Neural cell (in vitro differentiated cells): ENCODE data around the gene PKNOX2. TPM values are rescaled to one million over a fixed set of nuclear protein-coding genes. Genes with fewer than 3 reads are reported as not detected.
A peak's percentile ranks its signal among the peaks of the same experiment; 100 is the strongest.

ENCODE experiments used
- H2AFZ ChIP-seq: fragments of 200-600, 300-800 bp; sonication (generic), shearing (Covaris generic); 2 replicates; pipeline ENCODE4 v1.6.0; 2014; ENCODE audit warnings: low read depth, mild to moderate bottlenecking, antibody characterized with exemption, low read length, moderate library complexity
- H3F3A ChIP-seq: fragments of 200-600 bp; shearing (Covaris generic); 2 replicates; pipeline ENCODE4 v1.6.1; 2016; ENCODE audit warnings: mild to moderate bottlenecking, moderate library complexity, mixed read lengths, antibody characterized with exemption, low read length; ENCODE audit not compliant: insufficient read depth, poor library complexity, severe bottlenecking
- H3K27ac ChIP-seq: fragments of 200-600, 300-800 bp; sonication (generic), shearing (Covaris generic); 2 replicates; pipeline ENCODE4 v1.5.1; 2014; ENCODE audit warnings: mild to moderate bottlenecking, low read length, moderate library complexity
- H3K27me3 ChIP-seq: fragments of 300-800, 200-600 bp; sonication (generic), shearing (Covaris generic); 2 replicates; pipeline ENCODE4 v1.6.0; 2014; ENCODE audit warnings: mild to moderate bottlenecking, low read depth, low read length, moderate library complexity; ENCODE audit not compliant: insufficient read depth
- H3K36me3 ChIP-seq: fragments of 300-800, 200-600 bp; sonication (generic), shearing (Covaris generic); 2 replicates; pipeline ENCODE4 v1.5.1; 2014; ENCODE audit warnings: mild to moderate bottlenecking, antibody characterized with exemption, low read length, moderate library complexity; ENCODE audit not compliant: insufficient read depth
- H3K4me2 ChIP-seq: fragments of 300-800, 200-600 bp; sonication (generic), shearing (Covaris generic); 2 replicates; pipeline ENCODE4 v1.6.0; 2014; ENCODE audit warnings: mild to moderate bottlenecking, low read length
- H3K4me3 ChIP-seq: fragments of 300-800, 200-600 bp; sonication (generic), shearing (Covaris generic); 2 replicates; pipeline ENCODE4 v1.5.1; 2014; ENCODE audit warnings: mild to moderate bottlenecking, low read length, moderate library complexity
- H3K79me2 ChIP-seq: fragments of 200-600 bp; shearing (Covaris generic); replicated peaks from 2 replicates; pipeline ENCODE4 v1.6.0; 2014; ENCODE audit warnings: mild to moderate bottlenecking, low read length, moderate library complexity; ENCODE audit not compliant: insufficient read depth
- H3K9ac ChIP-seq: fragments of 300-800, 200-600 bp; sonication (generic), shearing (Covaris generic); 2 replicates; pipeline ENCODE4 v1.6.1; 2016; ENCODE audit warnings: mild to moderate bottlenecking, low read length, mixed read lengths
- H3K9me2 ChIP-seq: fragments of 200-600 bp; shearing (Covaris generic); 2 replicates; pipeline ENCODE4 v1.6.1; 2016; ENCODE audit warnings: mild to moderate bottlenecking, low read length, mixed read lengths; ENCODE audit not compliant: insufficient read depth
- H3K9me3 ChIP-seq: fragments of 200-600, 300-800 bp; sonication (generic), shearing (Covaris generic); 2 replicates; pipeline ENCODE4 v1.6.1; 2016; ENCODE audit warnings: mild to moderate bottlenecking, mixed run types, low read length, moderate library complexity, mixed read lengths
- H4K20me1 ChIP-seq: fragments of 200-600 bp; shearing (Covaris generic); 2 replicates; pipeline ENCODE4 v1.6.1; 2016; ENCODE audit warnings: mild to moderate bottlenecking, mixed run types; ENCODE audit not compliant: insufficient read depth
- EP300 ChIP-seq: fragments of 450-650 bp; conservative IDR thresholded peaks from 2 replicates; pipeline ENCODE4 v1.6.1; 2014; ENCODE audit warnings: antibody characterized with exemption, mild to moderate bottlenecking, moderate library complexity; ENCODE audit not compliant: poor library complexity, severe bottlenecking
- EZH2 ChIP-seq: fragments of 200-600, 300-800 bp; shearing (Covaris generic), sonication (generic); IDR thresholded peaks from 2 replicates; pipeline ENCODE4 v1.6.1; 2014; ENCODE audit warnings: antibody characterized with exemption, low read length, borderline replicate concordance, mild to moderate bottlenecking; ENCODE audit not compliant: insufficient read depth, poor library complexity, severe bottlenecking
- MXI1 ChIP-seq: fragments of 450-650 bp; conservative IDR thresholded peaks from 2 replicates; pipeline ENCODE4 v1.6.1; 2014; ENCODE audit warnings: antibody characterized with exemption, mild to moderate bottlenecking; ENCODE audit not compliant: poor library complexity, severe bottlenecking
- POLR2AphosphoS5 ChIP-seq: IDR thresholded peaks from 2 replicates; pipeline ENCODE4 v1.6.1; 2012
- RAD21 ChIP-seq: fragments of 450-650 bp; conservative IDR thresholded peaks from 2 replicates; pipeline ENCODE4 v1.6.1; 2014; ENCODE audit warnings: antibody characterized with exemption, mild to moderate bottlenecking, moderate library complexity
- SMC3 ChIP-seq: fragments of 450-650 bp; conservative IDR thresholded peaks from 2 replicates; pipeline ENCODE4 v1.6.1; 2014; ENCODE audit warnings: antibody characterized with exemption, mild to moderate bottlenecking, moderate library complexity; ENCODE audit not compliant: poor library complexity
- TAF1 ChIP-seq: IDR thresholded peaks from 2 replicates; pipeline ENCODE4 v1.6.1; 2012; ENCODE audit warnings: low read depth
- polyA plus RNA-seq: library from polyadenylated mRNA; depleted of rRNA; stranded (reverse); fragments of >200 nt; gene quantifications from 2 replicates; pipeline ENCODE4 v1.2.3, GENCODE V29; 2014
- TF ChIP-seq, protein P1 (sequence below): fragments of 450-650 bp; IDR thresholded peaks from 2 replicates; pipeline ENCODE4 v1.5.1; 2014; ENCODE audit warnings: antibody characterized with exemption, mild to moderate bottlenecking, moderate library complexity; ENCODE audit not compliant: poor library complexity, severe bottlenecking
- TF ChIP-seq, protein P2 (sequence below): IDR thresholded peaks from 2 replicates; pipeline ENCODE4 v1.6.1; 2012; ENCODE audit warnings: borderline replicate concordance

PKNOX2 gene
- polyA plus RNA-seq, 1 donor from 2014 or later = 0.99 TPM

DNA sequence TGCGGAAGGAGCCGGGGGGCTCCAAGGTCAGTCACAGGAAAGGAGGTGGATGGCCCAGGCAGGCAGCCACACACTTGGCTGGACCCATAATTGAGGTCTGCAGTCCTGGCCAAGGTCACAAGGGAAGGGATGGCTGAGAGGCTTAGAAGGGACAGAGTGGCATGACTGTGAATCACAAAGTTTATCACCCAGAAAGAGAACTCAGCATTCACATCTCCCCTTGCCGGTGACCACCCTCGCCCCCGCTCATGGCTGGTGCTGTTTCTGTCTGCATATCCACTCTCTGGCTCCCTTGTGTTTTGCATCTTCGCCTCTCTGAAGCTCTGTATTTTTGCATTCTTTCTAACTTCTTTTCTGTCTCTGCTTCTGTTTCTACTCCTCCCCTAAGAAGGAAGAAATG, 214.0 kb downstream of the PKNOX2 start:
- Histone ChIP-seq H3K4me3 (no peak overlapping the region), H3K27me3 (no peaks in the 10 kb centered on the region), H4K20me1 (no peaks in the 10 kb centered on the region), H3K79me2 (no peaks in the 10 kb centered on the region), H3K9ac (no peak overlapping the region), H3F3A (peaks cover 4% of the 10 kb centered on the region), H2AFZ (no peak overlapping the region), H3K9me2 (no peaks in the 10 kb centered on the region), H3K27ac (no peak overlapping the region), H3K36me3 (no peaks in the 10 kb centered on the region), H3K4me2 (no peak overlapping the region), H3K9me3 (no peaks in the 10 kb centered on the region)
- TF ChIP-seq EP300 (no peak), EZH2 (no peak), RAD21 (no peak), MXI1 (no peak), SMC3 (no peak), TAF1 (no peak), POLR2AphosphoS5 (no peak)
- TF ChIP-seq, protein P1, sequence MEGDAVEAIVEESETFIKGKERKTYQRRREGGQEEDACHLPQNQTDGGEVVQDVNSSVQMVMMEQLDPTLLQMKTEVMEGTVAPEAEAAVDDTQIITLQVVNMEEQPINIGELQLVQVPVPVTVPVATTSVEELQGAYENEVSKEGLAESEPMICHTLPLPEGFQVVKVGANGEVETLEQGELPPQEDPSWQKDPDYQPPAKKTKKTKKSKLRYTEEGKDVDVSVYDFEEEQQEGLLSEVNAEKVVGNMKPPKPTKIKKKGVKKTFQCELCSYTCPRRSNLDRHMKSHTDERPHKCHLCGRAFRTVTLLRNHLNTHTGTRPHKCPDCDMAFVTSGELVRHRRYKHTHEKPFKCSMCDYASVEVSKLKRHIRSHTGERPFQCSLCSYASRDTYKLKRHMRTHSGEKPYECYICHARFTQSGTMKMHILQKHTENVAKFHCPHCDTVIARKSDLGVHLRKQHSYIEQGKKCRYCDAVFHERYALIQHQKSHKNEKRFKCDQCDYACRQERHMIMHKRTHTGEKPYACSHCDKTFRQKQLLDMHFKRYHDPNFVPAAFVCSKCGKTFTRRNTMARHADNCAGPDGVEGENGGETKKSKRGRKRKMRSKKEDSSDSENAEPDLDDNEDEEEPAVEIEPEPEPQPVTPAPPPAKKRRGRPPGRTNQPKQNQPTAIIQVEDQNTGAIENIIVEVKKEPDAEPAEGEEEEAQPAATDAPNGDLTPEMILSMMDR = no peak
- TF ChIP-seq, protein P2, sequence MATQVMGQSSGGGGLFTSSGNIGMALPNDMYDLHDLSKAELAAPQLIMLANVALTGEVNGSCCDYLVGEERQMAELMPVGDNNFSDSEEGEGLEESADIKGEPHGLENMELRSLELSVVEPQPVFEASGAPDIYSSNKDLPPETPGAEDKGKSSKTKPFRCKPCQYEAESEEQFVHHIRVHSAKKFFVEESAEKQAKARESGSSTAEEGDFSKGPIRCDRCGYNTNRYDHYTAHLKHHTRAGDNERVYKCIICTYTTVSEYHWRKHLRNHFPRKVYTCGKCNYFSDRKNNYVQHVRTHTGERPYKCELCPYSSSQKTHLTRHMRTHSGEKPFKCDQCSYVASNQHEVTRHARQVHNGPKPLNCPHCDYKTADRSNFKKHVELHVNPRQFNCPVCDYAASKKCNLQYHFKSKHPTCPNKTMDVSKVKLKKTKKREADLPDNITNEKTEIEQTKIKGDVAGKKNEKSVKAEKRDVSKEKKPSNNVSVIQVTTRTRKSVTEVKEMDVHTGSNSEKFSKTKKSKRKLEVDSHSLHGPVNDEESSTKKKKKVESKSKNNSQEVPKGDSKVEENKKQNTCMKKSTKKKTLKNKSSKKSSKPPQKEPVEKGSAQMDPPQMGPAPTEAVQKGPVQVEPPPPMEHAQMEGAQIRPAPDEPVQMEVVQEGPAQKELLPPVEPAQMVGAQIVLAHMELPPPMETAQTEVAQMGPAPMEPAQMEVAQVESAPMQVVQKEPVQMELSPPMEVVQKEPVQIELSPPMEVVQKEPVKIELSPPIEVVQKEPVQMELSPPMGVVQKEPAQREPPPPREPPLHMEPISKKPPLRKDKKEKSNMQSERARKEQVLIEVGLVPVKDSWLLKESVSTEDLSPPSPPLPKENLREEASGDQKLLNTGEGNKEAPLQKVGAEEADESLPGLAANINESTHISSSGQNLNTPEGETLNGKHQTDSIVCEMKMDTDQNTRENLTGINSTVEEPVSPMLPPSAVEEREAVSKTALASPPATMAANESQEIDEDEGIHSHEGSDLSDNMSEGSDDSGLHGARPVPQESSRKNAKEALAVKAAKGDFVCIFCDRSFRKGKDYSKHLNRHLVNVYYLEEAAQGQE = no peak

DNA sequence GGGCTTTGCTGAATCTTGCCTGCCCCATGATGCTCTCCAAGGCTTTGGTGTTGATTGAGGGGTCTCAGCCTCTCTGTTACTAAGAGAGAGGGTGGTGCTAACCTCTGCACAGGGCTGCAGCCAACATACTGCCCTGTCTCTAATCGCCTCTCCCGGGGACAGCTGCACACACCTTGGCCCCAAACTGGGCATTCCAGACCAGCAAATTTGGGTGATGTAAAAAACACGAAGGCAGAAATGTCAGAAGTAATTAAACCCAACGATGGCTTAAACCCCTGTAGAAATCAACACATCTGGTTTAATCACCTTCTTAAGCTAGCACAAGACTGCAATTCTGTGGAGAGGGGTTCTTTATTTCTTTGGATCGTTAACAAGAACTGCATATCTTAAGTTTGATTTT, 215.0 kb downstream of the PKNOX2 start:
- Histone ChIP-seq H3F3A (peaks cover 4% of the 10 kb centered on the region), H3K9me2 (no peaks in the 10 kb centered on the region), H3K36me3 (no peaks in the 10 kb centered on the region), H3K27ac (no peak overlapping the region), H3K4me3 (no peak overlapping the region), H3K79me2 (no peaks in the 10 kb centered on the region), H2AFZ (no peak overlapping the region), H3K9ac (peak overlapping the region; percentile 18), H3K9me3 (no peaks in the 10 kb centered on the region), H3K27me3 (no peaks in the 10 kb centered on the region), H3K4me2 (no peak overlapping the region), H4K20me1 (no peaks in the 10 kb centered on the region)
- TF ChIP-seq RAD21 (no peak), EZH2 (no peak), POLR2AphosphoS5 (no peak), MXI1 (no peak), SMC3 (no peak), EP300 (no peak), TAF1 (no peak)
- TF ChIP-seq, protein P1 = no peak
- TF ChIP-seq, protein P2 = no peak
